Tibial artery (tissue), 4 donors: ENCODE measurements around the gene TMEM242.

Experiments
- DNase-seq, 2 donors: peaks; one replicate each; pipeline ENCODE4 v3.0.0-alpha.2; 2019
- H3K27ac ChIP-seq, 2 donors: fragments of 200-600 bp; sonication (generic) in 1 of 2; 1 replicate in 1 of 2; 2 replicates in 1 of 2; pipeline ENCODE4 v1.5.1; 2018 to 2019; ENCODE audit warnings: mild to moderate bottlenecking in 1 of 2
- H3K27me3 ChIP-seq, 2 donors: fragments of 200-600 bp; sonication (generic) in 1 of 2; one replicate each; pipeline versions ENCODE4 v1.5.1 to v1.6.0; 2016 to 2019
- H3K36me3 ChIP-seq, 3 donors: fragments of 200-600 bp; sonication (generic) in 2 of 3; one replicate each; pipeline ENCODE4 v1.5.1; 2016 to 2019; ENCODE audit warnings: mild to moderate bottlenecking in 2 of 3
- H3K4me1 ChIP-seq, 4 donors: fragments of 200-600 bp; sonication (generic) in 2 of 4; 1 replicate in 3 of 4; 2 replicates in 1 of 4; pipeline ENCODE4 v1.5.1; 2016 to 2019
- H3K4me3 ChIP-seq, 2 donors: fragments of 200-600 bp; sonication (generic) in 1 of 2; 1 replicate in 1 of 2; 2 replicates in 1 of 2; pipeline ENCODE4 v1.5.1; 2018 to 2019; ENCODE audit warnings: mild to moderate bottlenecking in 2 of 2
- H3K9me3 ChIP-seq, 3 donors: fragments of 200-600 bp; sonication (generic) in 1 of 3; one replicate each; pipeline ENCODE4 v1.5.1; 2016 to 2019
- intact Hi-C: fragments of 100-400 bp; cut with DNase I; formaldehyde crosslinking; loops from one replicate; pipeline ENCODE4 v1.15.0; 2023; ENCODE audit warnings: low total_unique reads
- TF ChIP-seq, protein P1 (sequence below), 2 experiments: fragments of 200-600 bp in 1 of 2; fragments of 450-650 bp in 1 of 2; IDR thresholded peaks; one replicate each; pipeline ENCODE4 v1.5.1; 2017 to 2019; ENCODE audit warnings: antibody characterized with exemption in 2 of 2, mild to moderate bottlenecking in 1 of 2, moderate library complexity in 1 of 2

Gene TMEM242

DNA sequence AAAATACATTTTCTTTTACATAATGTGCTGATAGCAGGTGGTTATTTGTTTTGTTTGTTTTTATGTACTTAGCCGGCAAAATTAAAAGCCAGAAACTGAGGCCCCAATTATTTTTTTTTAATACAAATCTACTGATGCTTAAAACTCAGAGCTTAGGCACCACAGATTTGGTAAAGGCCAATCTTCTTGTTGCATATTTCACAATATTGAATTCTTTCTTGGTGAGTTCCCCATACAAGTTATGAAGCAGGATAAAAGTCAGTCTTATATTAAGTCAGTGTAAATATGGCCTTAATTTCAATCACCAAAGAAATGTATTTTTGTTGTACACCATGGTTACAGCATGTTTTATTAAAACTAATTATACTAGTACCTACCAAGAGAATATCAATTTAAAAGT, 41.4 kb upstream of the TMEM242 start:
- H3K4me1 ChIP-seq: no peaks in the 10 kb centered on the region
- no peaks in the 10 kb centered on the region for H3K36me3 ChIP-seq
- H3K9me3 ChIP-seq: no peaks in the 10 kb centered on the region
- no peak overlapping the region for H3K4me3 ChIP-seq
- TF ChIP-seq, protein P1, sequence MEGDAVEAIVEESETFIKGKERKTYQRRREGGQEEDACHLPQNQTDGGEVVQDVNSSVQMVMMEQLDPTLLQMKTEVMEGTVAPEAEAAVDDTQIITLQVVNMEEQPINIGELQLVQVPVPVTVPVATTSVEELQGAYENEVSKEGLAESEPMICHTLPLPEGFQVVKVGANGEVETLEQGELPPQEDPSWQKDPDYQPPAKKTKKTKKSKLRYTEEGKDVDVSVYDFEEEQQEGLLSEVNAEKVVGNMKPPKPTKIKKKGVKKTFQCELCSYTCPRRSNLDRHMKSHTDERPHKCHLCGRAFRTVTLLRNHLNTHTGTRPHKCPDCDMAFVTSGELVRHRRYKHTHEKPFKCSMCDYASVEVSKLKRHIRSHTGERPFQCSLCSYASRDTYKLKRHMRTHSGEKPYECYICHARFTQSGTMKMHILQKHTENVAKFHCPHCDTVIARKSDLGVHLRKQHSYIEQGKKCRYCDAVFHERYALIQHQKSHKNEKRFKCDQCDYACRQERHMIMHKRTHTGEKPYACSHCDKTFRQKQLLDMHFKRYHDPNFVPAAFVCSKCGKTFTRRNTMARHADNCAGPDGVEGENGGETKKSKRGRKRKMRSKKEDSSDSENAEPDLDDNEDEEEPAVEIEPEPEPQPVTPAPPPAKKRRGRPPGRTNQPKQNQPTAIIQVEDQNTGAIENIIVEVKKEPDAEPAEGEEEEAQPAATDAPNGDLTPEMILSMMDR (IDR thresholded peaks at IDR 0.05): no peak
- no peak for DNase-seq
- intact Hi-C loops: no loop called here
- no peak overlapping the region for H3K27ac ChIP-seq
- H3K27me3 ChIP-seq: peaks cover 0 to 5% of the 10 kb centered on the region in 2 donors

DNA sequence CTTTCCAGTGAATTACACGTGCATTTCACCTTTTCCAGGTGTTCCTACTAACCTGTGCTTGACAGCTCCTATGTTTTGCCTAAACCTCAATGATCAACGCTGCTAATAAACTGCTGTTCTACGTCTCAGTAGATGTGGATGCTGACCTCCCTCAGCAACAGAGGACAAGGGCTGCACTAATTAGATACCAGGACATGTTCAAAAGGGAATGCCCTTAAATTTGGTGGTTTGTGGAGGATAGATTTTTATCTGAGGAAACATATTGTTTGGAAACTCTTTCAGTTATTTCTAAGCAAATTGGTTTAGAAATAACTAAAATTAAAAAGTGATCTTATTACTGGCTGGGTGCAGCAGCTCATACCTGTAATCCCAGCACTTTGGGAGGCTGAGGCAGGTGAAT, 38.6 kb upstream of the TMEM242 start:
- intact Hi-C loops: no loop called here
- Histone ChIP-seq H3K9me3 (no peaks in the 10 kb centered on the region), H3K36me3 (no peaks in the 10 kb centered on the region), H3K27ac (no peak overlapping the region), H3K4me3 (no peak overlapping the region), H3K27me3 (peaks cover 0 to 5% of the 10 kb centered on the region in 2 donors), H3K4me1 (no peaks in the 10 kb centered on the region)
- no peak for DNase-seq
- TF ChIP-seq, protein P1 (IDR thresholded peaks at IDR 0.05): no peak

- H3K4me1 ChIP-seq: peaks cover 0 to 28% (median 7%) of the 10 kb centered on the region in 4 donors
- no peak for DNase-seq
- intact Hi-C loops: no loop called here
- no peaks in the 10 kb centered on the region for H3K36me3 ChIP-seq
- H3K9me3 ChIP-seq: no peaks in the 10 kb centered on the region
- no peak overlapping the region for H3K27ac ChIP-seq
- TF ChIP-seq, protein P1 (IDR thresholded peaks at IDR 0.05): no peak
- no peaks in the 10 kb centered on the region for H3K27me3 ChIP-seq
- no peak overlapping the region for H3K4me3 ChIP-seq
These were observed 35.0 kb upstream of the TMEM242 start for GRCh38 chr6:157358287-157358686.

- H3K27ac ChIP-seq: no peak overlapping the region
- no peak overlapping the region for H3K4me3 ChIP-seq
- no peaks in the 10 kb centered on the region for H3K4me1 ChIP-seq
- H3K27me3 ChIP-seq: no peaks in the 10 kb centered on the region
- intact Hi-C loops: no loop called here
- peaks cover 0 to 9% (median 6%) of the 10 kb centered on the region in 3 donors for H3K9me3 ChIP-seq
- no peaks in the 10 kb centered on the region for H3K36me3 ChIP-seq
- no peak for DNase-seq
- TF ChIP-seq, protein P1 (IDR thresholded peaks at IDR 0.05): no peak
These were observed 23.1 kb upstream of the TMEM242 start for GRCh38 chr6:157346373-157346772.

DNA sequence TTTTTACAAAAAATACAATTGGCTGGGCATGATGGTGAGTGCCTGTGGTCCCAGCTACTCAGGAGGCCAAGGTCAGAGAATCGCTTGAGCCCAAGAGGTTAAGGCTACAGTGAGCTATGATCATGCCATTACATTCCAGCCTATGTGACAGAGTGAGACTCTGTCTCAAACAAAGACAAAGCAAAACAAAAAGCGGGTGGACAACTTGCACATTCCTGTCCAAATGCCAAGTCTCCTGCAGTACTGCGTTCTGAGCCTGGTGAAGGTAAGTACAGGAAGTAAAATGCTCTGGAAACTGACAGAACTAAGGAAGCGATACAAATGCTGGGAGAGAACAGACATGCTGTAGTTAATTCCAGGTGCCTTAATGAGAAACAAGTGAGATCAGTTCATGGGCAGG, 20.4 kb upstream of the TMEM242 start:
- TF ChIP-seq, protein P1 (IDR thresholded peaks at IDR 0.05): no peak
- no peak for DNase-seq
- Histone ChIP-seq H3K36me3 (no peaks in the 10 kb centered on the region), H3K4me3 (no peak overlapping the region), H3K9me3 (no peaks in the 10 kb centered on the region), H3K27ac (no peak overlapping the region), H3K4me1 (no peaks in the 10 kb centered on the region), H3K27me3 (no peaks in the 10 kb centered on the region)
- intact Hi-C loops: no loop called here

- intact Hi-C loops: no loop called here
- Histone ChIP-seq H3K27ac (no peak overlapping the region), H3K4me3 (no peak overlapping the region), H3K36me3 (no peaks in the 10 kb centered on the region), H3K9me3 (no peaks in the 10 kb centered on the region), H3K4me1 (no peaks in the 10 kb centered on the region), H3K27me3 (peaks cover 0 to 5% of the 10 kb centered on the region in 2 donors)
- DNase-seq: no peak
- TF ChIP-seq, protein P1 (IDR thresholded peaks at IDR 0.05): no peak
These were observed 16.1 kb upstream of the TMEM242 start for GRCh38 chr6:157339432-157339831.
